ENCODE data around the gene A3GALT2.

A3GALT2 gene

GRCh38 chr1:33341190-33341589, 20.3 kb upstream of the A3GALT2 start (continued):
- TF ChIP-seq PRDM6 (tag by site-specific recombination; IDR thresholded peaks at IDR 0.05): no peak
- TF ChIP-seq YY1 (tag by site-specific recombination; IDR thresholded peaks at IDR 0.05): no peak
- TF ChIP-seq ZBTB17 (tag by site-specific recombination; IDR thresholded peaks at IDR 0.05): no peak

- Histone ChIP-seq H3K4me1 (ENCODE audit: control insufficient read depth, insufficient read depth, low read length) (peaks cover 24% of the 10 kb centered on the region), H3K9me3 (ENCODE audit: control insufficient read depth, insufficient read depth, low read depth, low read length) (no peaks in the 10 kb centered on the region), H3K4me3 (ENCODE audit: low read depth, low read length) (no peak overlapping the region), H3K27ac (ENCODE audit: extremely low read depth, low read depth, low read length) (peak overlapping the region; percentile 66), H3K36me3 (ENCODE audit: control insufficient read depth in 2 of 2, insufficient read depth in 1 of 2, low read length in 2 of 2) (peaks cover 0 to 39% of the 10 kb centered on the region in 2 experiments; a peak in 2 of 3 replicates)
- no peak for TF ChIP-seq ZBTB48 (tag by site-specific recombination; IDR thresholded peaks at IDR 0.05)
- TF ChIP-seq ZNF791 (tag by site-specific recombination; IDR thresholded peaks at IDR 0.05): no peak
- TF ChIP-seq CTCF (tag by site-specific recombination; IDR thresholded peaks at IDR 0.05): peak; percentile 45; the same call in 1 of the 2 replicates
- CTCF ChIA-PET: interaction anchor here (0.6 to 2.6 kb wide), 3 partner anchors 44 to 115 kb away, joined by 3 to 13 read pairs (median 4); no protein-coding TSS in a partner anchor
- POLR2A ChIA-PET: interaction anchor here (1.5 kb wide), 1 partner anchor 44 kb away, joined by 4 read pairs; no protein-coding TSS in a partner anchor
These were observed 18.5 kb upstream of the A3GALT2 start for GRCh38 chr1:33339413-33339812.

GRCh38 chr1:33338440-33339211, 17.7 kb upstream of the A3GALT2 start:
- H3K9me3 ChIP-seq (ENCODE audit: control insufficient read depth, insufficient read depth, low read depth, low read length): no peaks in the 10 kb centered on the region
- peaks cover 0 to 39% of the 10 kb centered on the region in 2 experiments; a peak in 2 of 3 replicates for H3K36me3 ChIP-seq (ENCODE audit: control insufficient read depth in 2 of 2, insufficient read depth in 1 of 2, low read length in 2 of 2)
- H3K4me1 ChIP-seq (ENCODE audit: control insufficient read depth, insufficient read depth, low read length): peaks cover 24% of the 10 kb centered on the region
- peak overlapping the region; percentile 66 for H3K27ac ChIP-seq (ENCODE audit: extremely low read depth, low read depth, low read length)
- POLR2A ChIA-PET: interaction anchor here (1.5 to 1.8 kb wide), 2 partner anchors 11 to 43 kb away, joined by 4 to 7 read pairs; no protein-coding TSS in a partner anchor
- CTCF ChIA-PET: interaction anchor here (0.6 to 2.6 kb wide), 5 partner anchors 26 to 1012 kb away, joined by 3 to 13 read pairs (median 3); no protein-coding TSS in a partner anchor
- no peak overlapping the region for H3K4me3 ChIP-seq (ENCODE audit: low read depth, low read length)
- no peak for TF ChIP-seq ZNF148 (tag by site-specific recombination; IDR thresholded peaks at IDR 0.05; ENCODE audit: borderline replicate concordance)
- 0 out of 2 replicates have a peak, but pooled peaks have one; percentile 44 for TF ChIP-seq ZIC2 (tag by site-specific recombination; IDR thresholded peaks at IDR 0.05)
- TF ChIP-seq ZEB2 (tag by site-specific recombination; IDR thresholded peaks at IDR 0.05): peak; percentile 33; the same call in 1 of the 2 replicates
- TF ChIP-seq TSHZ1 (tag by site-specific recombination; IDR thresholded peaks at IDR 0.05; ENCODE audit: borderline replicate concordance): no peak
- 0 out of 2 replicates have a peak, but pooled peaks have one; percentile 15 for TF ChIP-seq ZXDB (tag by site-specific recombination; IDR thresholded peaks at IDR 0.05)
- TF ChIP-seq ZNF398 (tag by site-specific recombination; IDR thresholded peaks at IDR 0.05): peak; percentile 80
- peak; percentile 81 for TF ChIP-seq ZNF664 (tag by site-specific recombination; IDR thresholded peaks at IDR 0.05)
- no peak for TF ChIP-seq ZNF169 (tag by site-specific recombination; IDR thresholded peaks at IDR 0.05)
- TF ChIP-seq ZBTB20 (tag by site-specific recombination; IDR thresholded peaks at IDR 0.05): no peak
- peak; percentile 87 for TF ChIP-seq ZNF341 (tag by site-specific recombination; IDR thresholded peaks at IDR 0.05; ENCODE audit: low read depth)
- TF ChIP-seq GLIS1 (tag by site-specific recombination; IDR thresholded peaks at IDR 0.05): peak; percentile 83
